Activated CD4-positive, alpha-beta T cell treated with anti-CD3 and anti-CD28 coated beads for 48 hours (primary cell): ENCODE measurements around the gene SLC25A23.
A peak's percentile ranks its signal among the peaks of the same experiment; 100 is the strongest.
"Not testable (repeated sequence)": the region's sequence is repeated elsewhere in the genome, so short reads cannot be mapped to it uniquely, and the experiment has no call there.

Experiments
- DNase-seq: peaks from one replicate; pipeline ENCODE4 v3.0.0-alpha.2; 2020

Gene SLC25A23

DNA sequence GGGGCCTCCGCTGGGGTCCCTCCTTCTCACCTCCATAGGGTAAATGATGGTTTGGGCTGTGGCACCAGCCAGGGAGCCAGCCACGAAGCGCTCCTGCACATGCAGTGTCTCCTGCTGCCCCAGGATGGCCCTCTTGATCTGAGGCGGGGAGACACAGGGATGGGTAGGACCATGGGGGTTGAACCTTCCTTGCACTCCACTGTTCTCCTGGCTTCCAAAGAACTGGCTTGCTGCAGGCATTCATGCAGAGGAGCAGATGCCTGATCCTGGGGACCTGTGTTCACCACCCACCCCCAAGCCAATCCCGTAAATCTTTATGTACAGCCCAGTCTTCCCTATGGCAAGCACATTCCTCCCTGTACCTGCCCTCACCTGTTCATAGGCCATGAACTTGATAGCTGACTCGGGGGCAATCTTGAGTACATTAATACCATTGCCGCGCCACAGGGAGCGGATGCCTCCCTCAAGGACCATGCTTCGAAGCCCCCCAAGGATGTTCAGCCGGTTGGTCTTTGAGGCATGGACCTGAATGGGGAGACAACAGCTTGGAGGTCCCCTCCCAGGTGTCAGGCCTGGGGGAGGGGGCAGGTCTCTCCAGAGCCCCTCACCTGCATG, 5.5 kb downstream of the SLC25A23 start:
- DNase-seq = no peak

DNA sequence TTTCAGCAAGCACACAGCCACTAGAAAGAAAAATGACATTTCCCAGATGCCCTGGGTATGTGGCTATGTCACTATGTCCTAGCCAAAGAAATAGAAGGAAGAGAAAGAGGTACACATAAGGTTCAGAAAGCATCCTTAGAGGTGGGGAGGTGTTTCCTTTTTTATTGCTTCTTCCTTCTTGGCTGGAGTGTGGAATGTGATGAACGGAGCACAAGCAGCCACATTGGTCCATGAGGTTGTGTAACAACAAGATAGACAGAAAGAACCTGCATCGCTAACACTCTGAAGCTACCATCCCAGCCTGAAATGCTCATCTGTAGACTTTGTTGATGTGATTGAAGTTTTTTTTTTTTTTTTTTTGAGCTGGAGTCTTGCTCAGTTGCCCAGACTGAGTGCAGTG, 6.7 kb downstream of the SLC25A23 start:
- DNase-seq = no peak

DNA sequence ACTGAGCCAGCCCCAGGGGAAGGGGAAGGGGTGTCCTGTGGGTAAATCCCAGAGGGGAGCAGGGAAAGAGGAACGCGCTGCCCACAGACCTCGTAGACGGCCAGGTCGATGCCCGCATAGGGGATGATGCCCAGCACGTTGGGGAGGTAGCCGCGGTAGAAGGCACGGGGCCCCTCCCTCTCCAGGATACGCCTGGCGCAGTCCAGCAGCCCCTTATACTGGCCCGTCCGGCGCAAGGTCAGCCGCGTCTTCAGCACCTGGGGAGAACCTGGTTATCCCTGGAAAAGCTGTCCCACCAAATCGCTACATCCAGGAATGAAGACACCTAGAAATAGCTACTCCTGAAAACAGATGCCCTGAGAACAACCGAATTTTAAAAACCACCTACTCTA, 7.4 kb downstream of the SLC25A23 start:
- no peak for DNase-seq

DNA sequence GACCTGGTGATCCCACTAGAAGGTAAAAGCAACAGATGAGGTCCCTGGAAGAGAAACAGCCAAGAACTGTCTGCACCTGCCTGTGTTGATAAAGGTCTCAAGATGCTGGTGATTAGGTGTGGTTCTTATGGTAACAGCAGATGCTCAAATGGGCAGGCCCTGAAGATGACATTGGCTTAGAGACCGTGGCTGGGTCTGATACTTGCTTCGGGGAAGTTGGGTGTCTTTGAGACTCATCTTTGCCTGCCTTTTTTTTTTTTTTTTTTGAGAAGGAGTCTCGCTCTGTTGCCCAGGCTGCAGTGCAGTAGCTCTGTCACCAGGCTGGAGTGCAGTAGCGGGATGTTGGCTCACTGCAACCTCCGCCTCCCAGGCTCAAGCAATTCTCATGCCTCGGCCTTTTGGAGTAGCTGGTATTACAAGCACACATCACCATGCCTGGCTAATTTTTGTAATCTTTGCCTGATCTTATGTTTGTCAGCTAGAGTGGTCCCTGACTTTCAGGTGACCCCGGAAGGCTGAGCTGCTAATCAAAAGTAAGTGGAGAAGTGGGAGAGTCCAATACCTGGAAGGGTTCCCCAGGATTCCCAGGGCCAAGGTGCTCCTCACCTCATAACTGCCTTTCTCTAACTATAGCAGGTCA, 7.9 kb downstream of the SLC25A23 start:
- no peak for DNase-seq

- DNase-seq = no peak
Measured at GRCh38 chr19:6450166-6450565, 9.4 kb downstream of the SLC25A23 start.

DNA sequence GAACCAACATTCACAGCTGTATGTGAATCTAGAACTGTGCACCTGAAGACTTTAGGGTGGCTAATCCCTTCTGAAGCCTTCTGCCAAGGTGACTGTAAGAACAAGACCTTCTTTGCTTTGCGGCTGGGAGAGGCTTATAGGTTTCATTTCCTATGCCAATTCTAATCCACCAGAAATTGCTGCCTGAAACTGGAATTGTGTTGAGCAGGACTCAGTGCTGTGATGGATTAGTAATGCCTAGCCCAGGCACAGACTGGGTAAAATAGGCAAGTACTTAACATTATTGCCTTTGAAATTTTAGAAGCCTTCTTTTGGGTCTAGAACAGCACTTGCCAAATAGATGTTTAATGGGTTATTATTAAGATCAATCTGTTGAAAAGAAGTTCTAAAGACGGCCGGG, 11.5 kb downstream of the SLC25A23 start:
- DNase-seq = no peak

- no peak for DNase-seq
Measured at GRCh38 chr19:6446452-6446851, 13.1 kb downstream of the SLC25A23 start.

- DNase-seq = no peak
Measured at GRCh38 chr19:6443986-6444385, 15.6 kb downstream of the SLC25A23 start.

DNA sequence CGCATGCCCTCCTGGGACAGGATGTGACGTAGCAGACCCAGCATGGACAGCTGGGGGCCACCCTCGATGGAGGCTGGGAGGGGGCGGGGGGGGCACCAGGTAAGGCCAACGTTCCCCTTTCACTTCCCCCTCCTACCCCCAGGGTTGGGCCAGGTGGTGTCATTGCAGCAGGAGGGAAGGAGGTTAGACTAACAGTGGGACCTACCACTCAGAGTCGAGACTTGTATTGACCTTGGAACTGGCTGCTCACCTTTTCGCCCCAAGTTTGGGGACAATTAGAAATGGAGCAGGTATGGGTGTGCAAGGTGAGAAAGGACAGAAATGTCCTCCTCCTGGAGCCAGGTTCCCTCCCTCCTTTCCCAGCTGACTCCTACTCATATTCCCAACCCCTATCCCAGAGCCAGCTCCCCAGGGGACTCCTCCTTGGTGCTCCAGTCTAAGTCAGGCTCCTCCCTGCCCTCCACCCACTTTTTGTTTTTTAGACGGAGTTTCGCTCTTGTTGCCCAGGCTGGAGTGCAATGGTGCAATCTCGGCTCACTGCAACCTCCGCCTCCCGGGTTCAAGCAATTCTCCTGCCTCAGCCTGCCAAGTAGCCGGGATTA, 17.4 kb downstream of the SLC25A23 start:
- no peak for DNase-seq

DNA sequence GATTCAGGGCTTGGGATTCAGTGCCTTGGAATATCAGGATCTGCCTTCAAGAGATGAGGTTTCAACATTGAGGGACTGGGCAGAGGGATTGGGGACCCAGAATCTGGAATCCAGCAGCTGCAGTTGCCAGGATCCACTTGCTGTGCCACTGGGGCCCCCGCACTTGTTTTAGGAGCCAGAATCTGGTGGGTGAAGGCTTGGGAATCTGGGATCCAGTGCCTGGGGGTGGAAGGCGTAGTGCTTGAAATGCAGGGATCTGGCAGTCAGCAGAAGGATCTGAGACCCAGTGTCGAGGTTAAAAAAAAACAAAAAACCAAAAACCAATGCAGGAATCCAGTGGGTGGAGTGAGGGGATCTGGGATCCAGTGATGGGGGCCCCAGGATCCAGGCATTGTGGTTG, 18.7 kb downstream of the SLC25A23 start:
- DNase-seq = no peak

DNA sequence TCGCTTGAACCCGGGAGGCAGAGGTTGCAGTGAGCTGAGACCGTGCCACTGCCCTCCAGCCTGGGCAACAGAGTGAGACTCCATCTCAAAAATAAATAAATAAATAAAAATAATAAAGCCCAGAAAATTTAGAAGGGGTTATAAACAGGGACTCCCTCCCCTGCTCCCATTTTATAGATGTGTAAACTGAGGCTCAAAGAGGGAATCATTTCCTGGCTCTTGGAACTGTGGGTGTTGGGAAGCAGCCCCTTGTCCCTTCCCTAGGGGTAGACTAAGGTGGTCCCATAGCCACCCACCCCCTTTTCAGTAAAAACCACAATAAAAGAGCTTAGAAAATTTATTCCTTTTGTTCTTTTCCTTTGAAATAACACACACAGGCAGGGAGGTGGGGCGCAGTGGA, 19.8 kb downstream of the SLC25A23 start:
- no peak for DNase-seq

DNA sequence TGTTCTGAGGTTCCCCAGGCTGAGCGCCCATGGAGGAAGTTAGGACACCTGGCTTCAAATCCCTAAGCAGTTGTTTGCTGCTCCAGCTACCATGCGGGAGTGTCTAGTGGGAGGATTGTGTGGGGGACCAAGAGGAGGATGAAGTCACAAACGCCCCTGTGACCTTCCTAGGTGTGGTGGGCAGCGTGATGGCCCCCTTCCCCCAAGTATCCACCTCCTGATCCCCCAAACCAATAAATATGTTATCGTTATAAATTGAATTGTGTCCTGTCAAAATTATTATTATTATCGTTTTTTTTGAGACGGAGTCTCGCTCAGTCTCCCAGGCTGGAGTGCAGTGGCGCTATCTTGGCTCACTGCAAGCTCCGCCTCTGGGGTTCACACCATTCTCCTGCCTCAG, 25.9 kb downstream of the SLC25A23 start, which contains the start of gene SLC25A41:
Gene SLC25A41 (minus strand): TSS at position 101 of the 400 bp plus-strand sequence. CDS start 70 bp downstream, at position 31.
- DNase-seq = no peak

GRCh38 chr19:6433165-6433564, 26.4 kb downstream of the SLC25A23 start:
- DNase-seq = no peak

GRCh38 chr19:6431891-6432290, 27.7 kb downstream of the SLC25A23 start:
- DNase-seq = no peak

GRCh38 chr19:6429419-6430221, 30.0 kb downstream of the SLC25A23 start:
- DNase-seq = no peak

DNA sequence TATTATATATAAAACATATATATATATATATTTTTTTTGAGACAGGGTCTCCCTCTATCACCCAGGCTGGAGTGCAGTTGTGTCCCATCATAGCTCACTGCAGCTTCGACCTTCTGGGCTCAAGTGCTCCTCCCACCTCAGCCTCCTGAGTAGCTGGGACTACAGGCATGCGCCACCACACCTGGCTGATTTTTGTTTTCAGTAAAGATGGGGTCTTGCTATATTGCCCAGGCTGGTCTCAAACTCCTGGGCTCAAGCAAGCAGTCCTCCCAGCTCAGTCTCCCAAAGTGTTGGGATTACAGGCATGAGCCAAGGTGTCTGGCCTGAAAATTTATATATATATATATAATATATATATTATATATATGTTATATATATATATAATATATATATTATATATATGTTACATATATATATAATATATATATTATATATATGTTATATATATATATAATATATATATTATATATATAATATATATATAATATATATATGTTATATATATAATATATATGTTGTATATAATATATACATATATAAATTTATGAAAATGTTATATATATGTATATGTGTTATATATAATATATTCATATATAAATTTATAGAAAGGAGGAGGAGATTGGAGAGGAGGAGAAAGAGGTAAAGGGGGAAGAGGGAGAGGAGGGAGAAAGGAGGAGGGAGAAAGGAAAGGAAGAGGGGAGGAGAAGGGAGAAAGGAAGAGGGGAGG, 30.7 kb downstream of the SLC25A23 start:
- not testable (repeated sequence) for DNase-seq

DNA sequence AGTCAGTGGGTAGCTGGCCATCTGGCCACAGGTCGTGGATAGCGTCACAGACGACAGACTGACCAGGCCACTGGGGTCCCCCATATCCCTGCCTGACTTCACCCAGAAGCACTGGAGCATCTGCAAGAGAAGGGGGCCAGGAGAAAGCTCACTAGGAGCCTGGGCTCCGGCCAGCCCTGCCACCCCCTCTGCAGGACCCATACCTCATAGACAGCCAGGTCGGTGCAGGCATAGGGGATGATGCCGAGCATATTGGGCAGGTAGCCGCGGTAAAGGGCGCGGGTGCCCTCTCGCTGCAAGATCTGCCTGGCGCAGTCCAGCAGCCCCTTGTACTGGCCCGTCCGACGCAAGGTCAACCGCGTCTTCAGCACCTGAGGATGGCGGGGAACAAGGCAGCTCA, 32.5 kb downstream of the SLC25A23 start:
- DNase-seq = no peak

DNA sequence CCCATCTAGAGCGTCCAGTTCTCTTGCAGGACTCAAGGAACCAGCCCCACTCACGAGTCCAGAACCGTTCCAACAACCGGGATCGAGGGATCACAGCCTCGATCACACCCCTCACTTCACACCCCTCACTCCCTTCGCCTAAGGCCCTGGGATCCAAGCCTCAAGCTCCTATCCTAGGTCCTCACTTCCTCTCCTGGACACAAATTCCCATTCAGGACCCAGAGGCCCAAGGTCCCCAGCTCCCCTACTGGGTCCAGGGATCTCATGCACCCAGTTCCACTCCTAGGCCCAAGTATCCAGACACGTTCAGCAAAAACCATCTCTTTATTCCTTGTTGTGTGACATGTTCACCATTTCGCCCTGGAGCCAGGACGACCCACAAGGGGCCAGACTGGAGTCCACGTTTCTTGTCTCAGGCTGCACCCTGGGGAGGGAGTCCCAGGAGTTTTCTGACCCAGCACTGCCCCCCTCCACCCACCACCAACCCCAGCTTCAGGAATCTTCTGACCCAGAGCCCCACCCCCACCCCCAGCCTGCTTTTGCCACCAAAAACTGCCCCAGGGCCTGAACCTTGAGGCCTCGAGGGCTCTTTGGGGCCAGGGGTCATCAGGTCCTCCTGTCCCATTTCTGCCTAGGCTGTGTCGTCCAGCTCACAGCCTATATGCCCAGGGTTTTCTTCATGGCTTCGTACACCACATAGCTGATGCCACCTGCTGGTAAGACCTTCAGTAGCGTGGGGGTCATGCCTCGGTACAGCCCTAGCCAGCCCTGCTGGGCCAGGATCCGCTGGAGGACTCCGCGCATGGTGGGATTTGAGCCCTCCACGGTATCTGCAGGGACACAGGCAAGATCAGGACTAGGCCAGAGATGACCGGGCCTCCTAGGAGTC, 33.6 kb downstream of the SLC25A23 start:
- DNase-seq = no peak

DNA sequence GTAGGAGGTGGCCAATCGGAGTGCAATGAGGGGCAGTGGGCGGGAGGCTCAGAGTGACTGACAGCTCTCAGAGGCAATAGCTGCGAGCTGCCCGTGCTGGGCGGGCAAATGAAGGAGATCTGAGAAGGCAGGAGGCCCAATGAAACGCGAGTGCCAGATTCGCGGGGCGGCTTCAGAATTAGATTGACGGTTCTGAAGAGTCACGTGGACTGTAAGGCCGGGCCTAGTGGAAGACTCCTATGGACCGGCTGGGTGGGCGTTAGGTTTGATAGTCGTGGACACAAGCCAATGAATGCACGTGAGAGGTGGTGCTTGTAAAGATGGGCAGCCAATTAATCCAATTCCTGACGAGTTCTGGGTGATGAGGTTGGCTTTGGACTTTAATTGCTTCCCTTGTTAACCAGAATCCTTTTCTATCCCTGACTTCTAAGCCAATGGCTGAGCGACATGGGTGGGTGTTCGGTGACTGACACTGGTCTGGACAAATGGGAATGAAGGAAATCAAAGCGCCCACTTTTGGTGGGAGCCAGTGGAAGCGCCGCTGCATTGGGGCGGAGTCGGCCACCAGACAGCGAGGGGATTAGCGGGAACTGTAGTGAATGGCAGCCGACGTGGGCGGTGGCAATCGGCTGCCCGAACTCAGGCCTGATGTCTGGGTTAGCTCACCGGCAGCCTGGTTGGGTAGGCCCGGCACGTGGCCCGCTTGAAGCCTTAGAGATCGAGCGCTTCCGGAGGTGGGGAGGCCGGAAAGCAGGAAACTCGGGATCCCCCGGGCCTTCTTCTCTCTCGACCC, 34.5 kb downstream of the SLC25A23 start:
- peak; percentile 100 for DNase-seq

DNA sequence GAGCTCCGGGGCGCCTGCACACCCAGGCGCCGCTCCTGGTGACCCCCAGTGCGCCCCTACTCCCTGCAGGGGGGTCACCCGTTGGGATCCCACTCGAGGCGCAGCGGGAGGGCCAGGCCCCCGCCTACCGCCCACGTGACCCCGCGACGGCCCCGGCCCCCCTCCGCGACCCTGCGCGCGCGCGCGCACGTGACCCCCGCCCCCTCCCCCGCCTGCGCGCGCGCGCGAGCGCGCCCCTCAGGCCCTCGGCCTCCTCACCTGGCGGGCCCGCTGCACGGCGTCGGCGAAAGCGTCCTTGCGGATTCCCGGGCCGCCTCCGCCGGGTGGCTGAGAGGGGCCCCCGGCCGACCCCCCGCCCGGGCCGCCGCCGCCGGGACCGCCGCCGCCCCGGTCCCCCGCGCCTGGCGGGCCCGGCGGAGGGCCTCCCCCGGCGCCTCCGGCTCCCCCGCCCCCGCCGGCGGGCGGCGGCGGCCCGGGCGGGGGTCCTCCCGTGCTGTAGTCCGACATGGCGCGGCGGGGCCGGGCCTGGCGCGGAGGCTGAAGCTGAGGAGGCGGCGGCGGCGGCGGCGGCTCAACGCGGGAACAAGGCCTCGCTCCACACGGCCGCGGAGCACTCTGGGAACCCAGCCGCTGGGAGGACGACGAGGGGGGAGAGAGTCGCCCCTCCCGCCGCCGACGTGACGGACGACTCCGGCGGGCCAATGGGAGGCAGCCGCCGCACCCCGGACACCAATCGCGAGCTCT, 35.2 kb downstream of the SLC25A23 start, which contains the start of gene KHSRP:
Gene KHSRP (minus strand): TSS at position 617 of the 744 bp plus-strand sequence. CDS start 110 bp downstream, at position 507.
- DNase-seq = peak; percentile 49
